T-helper 1 cell treated with Interleukin-12 subunit alpha and Interleukin-12 subunit beta and Interleukin-4 antibody, amounts not matched to agents 30 μg/mL and 1 μg/mL, for 36 hours (primary cell): ENCODE results near the gene NR3C2.

Source experiments
- H3K27ac Mint-ChIP-seq: one replicate; pipeline ENCODE4 v1.8.0; 2021; ENCODE audit warnings: mild to moderate bottlenecking, mixed read lengths
- H3K27me3 Mint-ChIP-seq: one replicate; pipeline ENCODE4 v1.8.0; 2021; ENCODE audit warnings: low read depth, mixed read lengths
- H3K36me3 Mint-ChIP-seq: one replicate; pipeline ENCODE4 v1.8.0; 2021; ENCODE audit warnings: low read depth, mixed read lengths
- H3K4me1 Mint-ChIP-seq: one replicate; pipeline ENCODE4 v1.8.0; 2021; ENCODE audit warnings: low read depth, mixed read lengths
- H3K4me3 Mint-ChIP-seq: one replicate; pipeline ENCODE4 v1.8.0; 2021; ENCODE audit warnings: mild to moderate bottlenecking, moderate library complexity, mixed read lengths
- H3K9me3 Mint-ChIP-seq: one replicate; pipeline ENCODE4 v1.8.0; 2021; ENCODE audit warnings: mixed read lengths

Gene NR3C2

DNA sequence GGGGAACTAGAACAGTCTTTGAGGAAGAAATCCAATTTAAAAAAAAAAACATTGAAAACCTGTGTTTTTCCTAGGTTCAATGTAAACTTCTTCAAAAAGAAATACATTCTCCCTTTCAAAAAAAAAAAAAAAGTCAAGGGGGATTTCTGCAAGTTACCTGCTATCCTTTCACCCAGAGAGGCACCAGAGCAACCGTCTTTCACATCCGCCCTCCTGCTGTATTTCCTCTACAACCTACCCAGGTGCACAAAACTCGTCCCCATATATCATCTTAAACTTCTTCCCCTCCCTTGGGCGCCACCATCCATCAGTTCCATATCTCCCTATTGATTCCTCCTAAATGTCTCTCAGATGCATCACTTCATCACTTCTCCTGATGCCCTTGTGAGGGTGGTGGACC is 74.5 kb downstream of the NR3C2 start:
- no peaks in the 10 kb centered on the region for H3K9me3 Mint-ChIP-seq
- no peak overlapping the region for H3K27ac Mint-ChIP-seq
- no peaks in the 10 kb centered on the region for H3K36me3 Mint-ChIP-seq
- no peaks in the 10 kb centered on the region for H3K27me3 Mint-ChIP-seq
- H3K4me3 Mint-ChIP-seq = no peak overlapping the region
- H3K4me1 Mint-ChIP-seq = no peaks in the 10 kb centered on the region

DNA sequence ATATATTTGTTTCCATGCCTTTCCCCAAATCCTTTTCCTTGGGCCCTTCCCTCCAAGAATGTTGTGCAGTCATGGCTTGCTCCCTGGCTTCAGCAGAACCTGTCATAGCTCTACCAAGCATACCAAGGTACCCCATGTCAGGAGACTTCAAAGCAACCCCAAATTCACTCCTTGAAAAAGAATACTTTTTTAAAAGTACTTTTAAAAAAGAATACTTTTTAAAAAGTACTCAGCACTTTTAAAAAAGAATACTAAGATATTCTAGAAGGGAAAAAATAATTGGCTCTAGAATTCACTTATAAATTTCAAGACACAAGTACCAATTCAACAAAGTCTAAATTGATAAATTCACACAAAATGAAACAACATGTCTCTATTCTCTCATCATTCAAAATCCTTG is 76.0 kb downstream of the NR3C2 start:
- H3K36me3 Mint-ChIP-seq = no peaks in the 10 kb centered on the region
- H3K4me1 Mint-ChIP-seq = no peaks in the 10 kb centered on the region
- H3K9me3 Mint-ChIP-seq = no peaks in the 10 kb centered on the region
- no peaks in the 10 kb centered on the region for H3K27me3 Mint-ChIP-seq
- no peak overlapping the region for H3K4me3 Mint-ChIP-seq
- no peak overlapping the region for H3K27ac Mint-ChIP-seq

DNA sequence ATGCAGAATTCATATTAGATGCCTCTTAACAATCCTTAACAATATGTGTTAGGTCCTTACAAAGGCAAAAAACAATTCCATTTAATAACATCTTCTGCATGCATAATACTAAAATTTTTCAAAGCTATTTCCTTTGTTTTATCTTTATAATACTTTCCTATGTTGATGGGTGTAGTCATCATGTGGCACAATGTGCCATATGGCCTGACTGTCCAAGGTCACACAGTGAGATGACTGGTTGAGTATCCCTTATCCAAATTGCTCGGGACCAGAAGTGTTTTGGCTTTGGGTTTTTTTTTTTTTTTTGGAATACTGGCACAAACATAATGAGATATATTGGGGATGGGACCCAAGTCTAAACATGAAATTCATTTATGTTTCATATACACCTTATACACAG is 77.7 kb downstream of the NR3C2 start:
- Mint-ChIP-seq H3K36me3 (no peaks in the 10 kb centered on the region), H3K9me3 (no peaks in the 10 kb centered on the region), H3K4me3 (no peak overlapping the region), H3K27me3 (no peaks in the 10 kb centered on the region), H3K4me1 (peaks cover 2% of the 10 kb centered on the region), H3K27ac (no peak overlapping the region)

DNA sequence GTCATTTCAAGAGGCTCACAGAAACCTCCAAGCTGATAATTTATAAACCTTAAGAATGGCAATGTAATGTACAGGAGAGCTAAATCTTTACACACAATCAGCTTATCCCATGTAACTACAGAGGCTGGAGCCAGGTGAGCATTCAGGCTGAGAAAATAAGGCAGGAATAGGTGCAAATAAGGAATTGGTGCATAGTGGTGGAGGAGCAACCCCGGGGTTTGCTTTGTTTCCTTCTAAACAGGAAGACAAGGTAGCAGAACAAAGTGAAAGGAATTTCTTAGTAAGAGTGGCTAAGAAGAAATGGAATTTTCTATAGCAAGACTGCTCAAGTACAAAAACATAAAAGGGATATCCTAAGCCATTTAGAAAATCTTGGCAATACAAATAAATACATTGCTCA is 82.4 kb downstream of the NR3C2 start:
- H3K4me1 Mint-ChIP-seq = peaks cover 10% of the 10 kb centered on the region
- H3K27ac Mint-ChIP-seq = no peak overlapping the region
- no peak overlapping the region for H3K4me3 Mint-ChIP-seq
- H3K9me3 Mint-ChIP-seq = no peaks in the 10 kb centered on the region
- no peaks in the 10 kb centered on the region for H3K36me3 Mint-ChIP-seq
- no peaks in the 10 kb centered on the region for H3K27me3 Mint-ChIP-seq

DNA sequence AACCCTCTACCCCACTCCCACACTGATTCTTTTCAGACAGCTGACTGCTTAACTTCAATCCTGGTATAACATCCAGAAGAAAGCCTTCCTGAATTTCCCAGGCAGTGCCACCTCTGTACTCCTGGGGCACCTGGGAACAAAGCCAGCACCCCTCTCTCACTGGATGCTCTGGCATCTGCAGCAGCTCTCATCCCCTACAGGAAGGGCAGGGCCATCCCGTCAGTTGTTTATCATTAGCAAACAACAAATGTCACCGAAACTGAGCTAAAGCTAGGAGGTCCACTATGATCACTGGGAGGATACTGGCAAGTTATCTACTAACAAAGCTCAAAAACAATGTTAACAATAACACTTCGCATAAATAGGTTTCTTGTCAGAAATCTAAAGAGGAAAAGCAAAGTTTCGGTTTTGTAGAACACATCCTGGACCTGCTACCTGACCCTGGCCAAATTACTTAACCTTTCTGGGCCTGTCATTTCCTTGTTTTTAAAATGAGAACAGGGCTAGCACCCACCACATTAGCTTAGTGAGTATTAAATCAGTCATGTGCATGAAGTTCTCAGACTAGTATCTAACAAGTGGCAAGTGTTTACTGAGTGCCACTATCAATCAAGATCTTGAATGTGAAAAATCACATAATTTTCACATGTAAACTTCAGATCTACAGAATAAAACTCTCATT is 86.6 kb downstream of the NR3C2 start:
- H3K4me1 Mint-ChIP-seq = peaks cover 10% of the 10 kb centered on the region
- peak overlapping the region; percentile 56 for H3K27ac Mint-ChIP-seq
- H3K27me3 Mint-ChIP-seq = no peaks in the 10 kb centered on the region

DNA sequence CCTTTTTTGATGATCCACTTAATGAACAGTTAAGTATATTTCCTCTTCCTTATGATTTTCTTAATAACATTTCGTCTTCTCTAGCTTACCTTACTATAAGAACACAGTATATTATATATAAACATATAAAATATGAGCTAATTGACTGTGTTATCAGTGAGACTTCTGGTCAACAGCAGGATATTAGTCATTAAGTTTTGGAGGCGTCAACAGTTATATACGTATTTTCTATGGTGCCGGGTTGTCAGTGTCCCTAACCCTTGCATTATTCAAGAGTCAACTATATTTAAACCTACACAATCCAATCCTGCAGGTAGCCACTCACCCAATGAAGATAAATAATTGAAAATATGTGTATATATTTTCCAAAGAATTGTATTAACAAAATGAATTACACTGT is 88.0 kb downstream of the NR3C2 start:
- peaks cover 7% of the 10 kb centered on the region for H3K4me1 Mint-ChIP-seq
- no peaks in the 10 kb centered on the region for H3K36me3 Mint-ChIP-seq
- no peaks in the 10 kb centered on the region for H3K9me3 Mint-ChIP-seq
- no peak overlapping the region for H3K4me3 Mint-ChIP-seq
- no peak overlapping the region for H3K27ac Mint-ChIP-seq
- H3K27me3 Mint-ChIP-seq = no peaks in the 10 kb centered on the region

More for the DNA sequence above, 86.6 kb downstream of the NR3C2 start:
- Mint-ChIP-seq H3K36me3 (no peaks in the 10 kb centered on the region), H3K4me3 (no peak overlapping the region), H3K9me3 (no peaks in the 10 kb centered on the region)

DNA sequence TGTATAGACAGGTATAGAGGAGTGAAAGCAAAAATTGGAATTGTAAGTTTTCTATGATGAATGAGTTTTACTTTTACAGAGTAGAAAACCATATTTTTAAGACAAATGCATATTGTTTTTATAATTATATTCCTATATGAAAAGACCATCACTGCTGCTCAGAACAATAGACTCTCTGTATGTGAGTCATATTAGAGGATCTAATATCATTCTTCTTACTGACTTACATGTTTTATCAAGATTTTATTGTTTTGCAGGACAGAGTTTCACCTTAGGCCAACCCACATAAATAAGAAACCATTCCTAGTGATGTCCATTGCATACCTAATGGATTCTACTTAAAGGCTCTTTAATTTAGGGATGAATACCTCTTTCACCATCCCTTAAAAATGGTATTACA is 88.6 kb downstream of the NR3C2 start:
- H3K4me3 Mint-ChIP-seq = no peak overlapping the region
- no peaks in the 10 kb centered on the region for H3K9me3 Mint-ChIP-seq
- no peak overlapping the region for H3K27ac Mint-ChIP-seq
- no peaks in the 10 kb centered on the region for H3K27me3 Mint-ChIP-seq
- H3K36me3 Mint-ChIP-seq = no peaks in the 10 kb centered on the region
- H3K4me1 Mint-ChIP-seq = peaks cover 7% of the 10 kb centered on the region

DNA sequence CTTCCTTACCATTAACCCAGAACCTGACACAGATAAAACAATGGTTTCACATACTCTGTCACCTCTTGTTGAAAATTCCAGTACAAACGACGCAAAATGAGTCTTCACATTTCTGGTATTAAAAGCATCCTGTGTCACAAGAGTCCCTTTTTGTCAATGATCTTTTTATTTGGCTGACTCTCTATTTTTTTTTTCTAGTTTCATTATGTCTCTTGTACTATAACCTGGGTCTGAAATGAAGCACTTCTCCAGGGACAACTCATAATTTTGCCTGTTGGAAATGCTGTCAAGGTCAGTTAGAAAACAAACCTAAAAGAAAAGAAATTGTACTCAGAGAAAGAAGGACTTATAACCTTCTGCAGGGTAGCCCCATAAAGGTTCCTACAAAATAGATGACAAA is 93.1 kb downstream of the NR3C2 start:
- no peaks in the 10 kb centered on the region for H3K4me1 Mint-ChIP-seq
- H3K9me3 Mint-ChIP-seq = no peaks in the 10 kb centered on the region
- no peaks in the 10 kb centered on the region for H3K27me3 Mint-ChIP-seq
- no peak overlapping the region for H3K27ac Mint-ChIP-seq
- H3K36me3 Mint-ChIP-seq = no peaks in the 10 kb centered on the region
- H3K4me3 Mint-ChIP-seq = no peak overlapping the region

DNA sequence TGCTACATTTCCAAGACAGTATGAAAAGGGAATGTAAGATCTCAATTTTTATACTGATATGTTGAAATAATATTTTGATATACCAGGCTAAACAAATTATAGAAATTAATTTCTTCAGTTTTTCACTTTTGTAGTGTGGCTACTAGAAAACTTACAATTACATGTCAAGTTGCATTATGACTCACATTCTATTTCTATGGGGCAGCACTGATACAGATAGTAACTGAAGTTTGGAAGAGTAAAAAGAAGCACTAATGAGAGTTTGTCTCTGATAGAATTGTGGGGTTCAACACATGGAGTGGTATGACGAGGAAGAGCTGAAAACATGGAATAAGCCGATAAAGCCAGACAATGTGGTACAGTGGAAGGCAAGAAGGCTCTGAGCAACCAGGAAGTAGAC is 95.6 kb downstream of the NR3C2 start:
- H3K27me3 Mint-ChIP-seq = no peaks in the 10 kb centered on the region
- no peaks in the 10 kb centered on the region for H3K36me3 Mint-ChIP-seq
- H3K4me1 Mint-ChIP-seq = no peaks in the 10 kb centered on the region
- H3K27ac Mint-ChIP-seq = no peak overlapping the region
- H3K9me3 Mint-ChIP-seq = no peaks in the 10 kb centered on the region
- no peak overlapping the region for H3K4me3 Mint-ChIP-seq

DNA sequence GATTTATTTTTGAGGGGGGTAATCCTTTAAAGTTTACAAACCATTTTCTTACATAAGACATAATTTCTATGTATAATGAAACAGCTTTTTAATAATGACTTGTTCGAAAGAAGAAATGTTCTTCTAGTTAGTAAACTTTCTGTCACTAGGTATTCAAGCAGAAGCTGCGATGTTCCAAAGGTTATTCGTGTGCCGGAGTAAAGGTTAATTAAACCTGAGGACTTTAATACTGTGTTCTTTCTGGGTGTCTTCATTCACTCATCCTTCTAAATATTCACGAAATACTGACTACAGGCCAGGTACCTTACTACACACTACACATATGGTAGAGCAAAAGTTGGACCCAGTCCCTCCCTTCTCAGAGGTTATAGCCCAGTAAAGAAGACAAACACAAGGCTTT is 96.7 kb downstream of the NR3C2 start:
- no peaks in the 10 kb centered on the region for H3K27me3 Mint-ChIP-seq
- no peaks in the 10 kb centered on the region for H3K9me3 Mint-ChIP-seq
- no peak overlapping the region for H3K4me3 Mint-ChIP-seq
- no peaks in the 10 kb centered on the region for H3K36me3 Mint-ChIP-seq
- no peak overlapping the region for H3K27ac Mint-ChIP-seq
- no peaks in the 10 kb centered on the region for H3K4me1 Mint-ChIP-seq

DNA sequence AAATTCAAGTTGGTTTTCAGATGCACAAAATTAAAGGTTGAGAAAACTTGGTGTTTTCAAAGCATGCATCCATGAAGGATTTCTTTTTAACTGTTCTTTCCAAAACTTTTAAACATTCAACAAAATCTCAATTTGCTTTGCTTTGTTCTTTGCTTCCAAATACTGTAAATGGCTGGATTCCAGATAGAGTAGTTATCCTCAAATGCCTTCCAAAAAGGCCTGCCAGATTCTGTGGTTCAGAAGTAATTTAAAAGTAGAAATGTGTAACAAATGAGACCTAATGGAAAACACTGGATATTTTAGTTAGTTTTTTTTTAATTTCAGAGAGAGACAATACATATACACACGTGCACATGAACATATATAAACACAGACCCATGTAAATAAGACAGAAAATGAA is 97.3 kb downstream of the NR3C2 start:
- Mint-ChIP-seq H3K4me3 (no peak overlapping the region), H3K27ac (no peak overlapping the region), H3K27me3 (no peaks in the 10 kb centered on the region), H3K36me3 (no peaks in the 10 kb centered on the region), H3K9me3 (no peaks in the 10 kb centered on the region), H3K4me1 (no peaks in the 10 kb centered on the region)

DNA sequence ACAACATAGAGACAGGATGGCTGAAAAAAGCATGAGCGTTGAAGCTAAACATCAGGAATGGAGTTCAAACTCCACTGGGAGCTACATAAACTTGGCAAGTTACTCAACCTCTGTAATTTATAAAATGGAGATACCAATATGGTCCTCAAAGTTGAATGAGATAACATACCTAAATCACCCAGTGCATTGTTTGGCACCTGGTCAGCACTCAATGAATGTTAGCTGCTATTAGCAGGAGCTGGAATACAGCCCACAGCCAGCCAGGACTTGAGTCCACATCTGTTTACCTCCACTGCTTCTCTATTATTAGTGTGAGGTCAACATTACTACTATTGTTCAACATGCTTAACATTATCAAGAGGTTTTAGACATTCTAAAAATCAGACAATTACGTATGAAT is 97.9 kb downstream of the NR3C2 start:
- H3K9me3 Mint-ChIP-seq = no peaks in the 10 kb centered on the region
- H3K36me3 Mint-ChIP-seq = no peaks in the 10 kb centered on the region
- no peak overlapping the region for H3K27ac Mint-ChIP-seq
- no peaks in the 10 kb centered on the region for H3K4me1 Mint-ChIP-seq
- H3K27me3 Mint-ChIP-seq = no peaks in the 10 kb centered on the region
- H3K4me3 Mint-ChIP-seq = no peak overlapping the region

DNA sequence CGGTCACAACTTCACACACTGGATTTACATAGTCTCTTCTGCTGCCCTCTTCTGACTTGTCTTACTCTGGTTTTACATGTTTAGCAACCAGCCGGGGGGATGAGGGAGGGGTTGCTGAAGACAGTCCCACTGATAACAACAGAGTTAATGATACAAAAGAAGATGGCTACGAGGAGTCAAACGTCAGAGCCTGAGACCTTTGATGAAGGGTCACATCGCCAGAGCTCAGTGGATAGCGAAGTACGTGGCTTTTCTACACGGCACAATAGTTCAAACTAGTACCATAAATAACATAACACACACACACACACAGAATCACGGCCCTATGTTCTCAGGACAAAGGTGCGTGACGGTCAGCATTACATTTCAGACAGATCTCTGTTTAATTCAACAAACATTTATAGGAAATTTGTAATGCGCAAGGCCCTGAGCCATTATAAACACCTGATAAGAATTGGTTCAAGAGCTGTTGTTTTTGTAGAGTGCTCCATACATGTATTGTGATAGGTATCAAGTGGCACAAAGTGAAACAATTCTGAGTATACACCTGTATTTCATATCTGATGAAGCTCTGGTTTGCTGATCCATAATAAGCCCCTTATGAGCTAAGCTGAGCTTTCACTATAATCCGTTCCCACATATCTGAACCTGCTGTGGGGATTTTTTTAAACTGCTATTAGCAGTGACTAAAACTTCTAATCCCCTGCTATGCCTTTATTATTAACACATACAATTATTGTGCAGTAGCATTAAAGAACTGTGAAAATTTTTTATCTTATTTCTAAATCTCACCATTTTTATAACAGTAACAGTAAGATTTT is 100.0 kb downstream of the NR3C2 start:
- no peaks in the 10 kb centered on the region for H3K9me3 Mint-ChIP-seq
- H3K36me3 Mint-ChIP-seq = no peaks in the 10 kb centered on the region
- H3K27ac Mint-ChIP-seq = no peak overlapping the region

DNA sequence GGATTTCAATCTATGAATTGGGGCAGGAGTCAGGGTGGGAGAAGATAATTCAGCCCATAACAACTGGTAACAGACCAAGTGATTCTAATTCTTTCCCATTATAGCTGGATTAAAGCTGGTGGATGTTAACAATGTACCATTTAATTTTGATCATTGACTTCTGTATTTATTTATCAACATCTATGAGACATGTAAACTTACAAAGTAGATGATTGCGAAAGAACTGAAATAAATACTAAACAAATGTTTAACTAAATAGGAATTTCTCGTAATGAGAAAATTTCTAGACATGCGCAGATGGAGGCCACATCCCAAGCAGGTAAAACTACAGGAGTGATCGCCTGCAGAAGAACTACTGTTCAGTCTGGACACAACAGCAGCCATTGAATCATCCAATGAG is 107.1 kb downstream of the NR3C2 start:
- Mint-ChIP-seq H3K4me1 (no peaks in the 10 kb centered on the region), H3K36me3 (no peaks in the 10 kb centered on the region), H3K27me3 (no peaks in the 10 kb centered on the region), H3K27ac (no peak overlapping the region), H3K9me3 (no peaks in the 10 kb centered on the region), H3K4me3 (no peak overlapping the region)

More for the DNA sequence above, 100.0 kb downstream of the NR3C2 start:
- no peak overlapping the region for H3K4me3 Mint-ChIP-seq
- H3K4me1 Mint-ChIP-seq = no peaks in the 10 kb centered on the region
- H3K27me3 Mint-ChIP-seq = no peaks in the 10 kb centered on the region

DNA sequence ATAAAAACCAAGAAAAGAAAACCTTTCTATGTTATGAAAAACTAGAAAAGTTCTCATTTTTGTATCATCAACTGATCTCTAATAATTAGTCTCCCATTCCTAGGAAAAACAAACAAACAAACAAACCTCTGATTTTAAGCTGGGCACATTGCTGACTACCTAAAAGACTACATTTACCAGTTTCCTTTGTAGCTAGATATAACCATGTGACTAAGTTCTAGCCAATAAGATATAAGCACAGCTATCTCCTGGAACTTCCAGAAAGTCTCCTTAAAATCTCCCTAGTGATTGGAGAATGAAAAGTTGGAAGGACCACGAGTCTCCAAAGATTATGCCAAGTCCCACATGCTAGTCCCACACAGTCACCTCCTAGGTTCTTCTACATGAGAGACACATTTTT is 108.9 kb downstream of the NR3C2 start:
- Mint-ChIP-seq H3K36me3 (no peaks in the 10 kb centered on the region), H3K27me3 (no peaks in the 10 kb centered on the region), H3K4me3 (no peak overlapping the region), H3K9me3 (no peaks in the 10 kb centered on the region), H3K4me1 (no peaks in the 10 kb centered on the region), H3K27ac (no peak overlapping the region)
